GM10248 (cell line): Measurements from ENCODE around the gene ZBTB8OS.
A peak's percentile ranks its signal among the peaks of the same experiment; 100 is the strongest.

Experiments
- CTCF ChIA-PET: fragments of 300-600 bp; sonication (Branson Sonifier 250); formaldehyde crosslinking; extraction: SDS; loops from one replicate; lab custom pipeline; 2021; ENCODE audit warnings: antibody characterized with exemption; lab: Yijun Ruan, JAX
- POLR2A ChIA-PET: fragments of 350-650 bp; sonication (Branson Sonifier 250); formaldehyde crosslinking; extraction: SDS; loops from one replicate; lab custom pipeline; 2020; ENCODE audit warnings: antibody characterized with exemption; lab: Yijun Ruan, JAX
- DNase-seq: peaks from one replicate; pipeline ENCODE4 v3.0.0; 2012; ENCODE audit errors: extremely low spot score
- CTCF ChIP-seq: IDR thresholded peaks from 2 replicates; pipeline ENCODE4 v1.5.1; 2012; ENCODE audit warnings: mild to moderate bottlenecking, low read depth; ENCODE audit errors: extremely low read depth, missing control alignments, control extremely low read depth

Gene ZBTB8OS

DNA sequence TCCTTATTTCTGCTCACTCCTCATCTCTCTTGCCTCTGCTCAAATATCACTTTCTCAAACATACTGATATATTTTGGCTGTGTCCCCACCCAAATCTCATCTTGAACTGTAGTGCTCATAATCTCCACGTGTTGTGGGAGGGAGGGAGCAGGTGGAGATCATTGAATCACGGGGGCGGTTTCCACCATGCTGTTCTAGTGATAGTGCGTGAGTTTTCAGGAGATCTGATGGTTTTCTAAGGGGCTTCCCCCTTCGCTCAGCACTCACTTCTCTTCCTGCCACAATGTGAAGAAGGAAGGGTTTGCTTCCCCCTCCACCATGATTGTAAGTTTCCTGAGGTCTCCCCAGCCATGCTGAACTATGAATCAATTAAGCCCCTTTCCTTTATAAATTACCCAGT is 26.6 kb downstream of the ZBTB8OS start:
- no peak for TF ChIP-seq CTCF
- ChIA-PET CTCF (interaction anchor here (1.4 to 1.9 kb wide), 2 partner anchors 16 to 103 kb away, joined by 3 to 6 read pairs; no protein-coding TSS in a partner anchor), POLR2A (interaction anchor here (0.6 kb wide), 1 partner anchor 1567 kb away, joined by 9 read pairs; no protein-coding TSS in a partner anchor)
- DNase-seq, result no peak

- CTCF ChIA-PET, result interaction anchor here (1.0 to 1.4 kb wide), 2 partner anchors 10 to 17 kb away, joined by 3 to 4 read pairs; no protein-coding TSS in a partner anchor
- DNase-seq, result no peak
- POLR2A ChIA-PET, result no interaction called here
- TF ChIP-seq CTCF, result no peak
Observed at GRCh38 chr1:32622806-32623681, 27.3 kb downstream of the ZBTB8OS start.

DNA sequence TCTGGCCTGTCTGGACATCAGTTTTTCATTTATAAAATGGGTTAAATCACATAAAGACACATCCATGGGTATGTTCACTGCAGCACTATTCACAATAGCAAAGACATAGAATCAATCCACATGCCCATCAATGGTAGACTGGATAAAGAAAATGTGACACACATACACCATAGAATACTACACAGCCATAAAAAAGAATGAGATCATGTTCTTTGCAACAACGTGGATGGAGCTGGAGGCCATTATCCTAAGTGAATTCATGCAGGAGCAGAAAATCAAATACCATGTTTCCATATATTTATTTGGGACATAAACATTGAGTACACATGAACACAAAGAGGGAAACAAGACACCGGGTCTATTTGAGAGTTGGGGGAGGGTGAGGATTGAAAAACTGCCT is 28.1 kb downstream of the ZBTB8OS start:
- POLR2A ChIA-PET, result no interaction called here
- no peak for DNase-seq
- TF ChIP-seq CTCF, result no peak
- CTCF ChIA-PET, result interaction anchor here (1.0 to 1.4 kb wide), 2 partner anchors 9 to 18 kb away, joined by 3 to 4 read pairs; no protein-coding TSS in a partner anchor

- CTCF ChIA-PET, result interaction anchor here (0.9 to 2.5 kb wide), 8 partner anchors 9 to 54 kb away, joined by 3 to 15 read pairs (median 3); no protein-coding TSS in a partner anchor
- no peak for TF ChIP-seq CTCF
- POLR2A ChIA-PET, result interaction anchor here (0.5 kb wide), 1 partner anchor 9 kb away, joined by 7 read pairs; no protein-coding TSS in a partner anchor
- peak; percentile 52 for DNase-seq
Observed at GRCh38 chr1:32619701-32620485, 30.5 kb downstream of the ZBTB8OS start.

- DNase-seq, result no peak
- ChIA-PET CTCF (interaction anchor here (2.5 kb wide), 1 partner anchor 14 kb away, joined by 15 read pairs; no protein-coding TSS in a partner anchor), POLR2A (no interaction called here)
- no peak for TF ChIP-seq CTCF
Observed at GRCh38 chr1:32618673-32619221, 31.6 kb downstream of the ZBTB8OS start.

DNA sequence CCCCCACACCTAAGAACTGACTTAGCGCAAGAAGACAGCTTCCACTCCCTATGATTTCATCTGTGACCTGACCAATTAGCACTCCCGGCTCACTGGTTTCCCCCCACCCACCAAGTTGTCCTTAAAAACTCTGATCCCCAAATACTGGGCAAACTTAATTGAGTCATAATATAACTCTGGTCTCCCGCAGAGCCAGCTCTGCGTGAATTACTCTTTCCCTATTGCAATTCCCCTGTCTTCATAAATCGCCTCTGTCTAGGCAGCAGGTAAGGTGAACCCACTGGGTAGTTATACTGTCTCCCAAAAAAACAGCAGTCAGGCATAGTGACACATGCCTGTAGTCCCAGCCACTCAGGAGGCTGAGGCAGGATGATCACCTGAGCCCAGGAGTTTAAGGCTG is 36.9 kb downstream of the ZBTB8OS start:
- no peak for TF ChIP-seq CTCF
- no peak for DNase-seq
- CTCF ChIA-PET, result interaction anchor here (1.2 to 1.7 kb wide), 4 partner anchors 9 to 213 kb away, joined by 3 to 5 read pairs (median 4); no protein-coding TSS in a partner anchor
- POLR2A ChIA-PET, result no interaction called here
